Fibroblast of skin of back (primary cell): ENCODE measurements around the gene CCL11.
"Not testable (repeated sequence)": the region's sequence is repeated elsewhere in the genome, so short reads cannot be mapped to it uniquely, and the experiment has no call there.

Experiments
- DNase-seq: peaks from one replicate; pipeline ENCODE4 v3.0.0-alpha.2; 2013

The CCL11 gene

DNA sequence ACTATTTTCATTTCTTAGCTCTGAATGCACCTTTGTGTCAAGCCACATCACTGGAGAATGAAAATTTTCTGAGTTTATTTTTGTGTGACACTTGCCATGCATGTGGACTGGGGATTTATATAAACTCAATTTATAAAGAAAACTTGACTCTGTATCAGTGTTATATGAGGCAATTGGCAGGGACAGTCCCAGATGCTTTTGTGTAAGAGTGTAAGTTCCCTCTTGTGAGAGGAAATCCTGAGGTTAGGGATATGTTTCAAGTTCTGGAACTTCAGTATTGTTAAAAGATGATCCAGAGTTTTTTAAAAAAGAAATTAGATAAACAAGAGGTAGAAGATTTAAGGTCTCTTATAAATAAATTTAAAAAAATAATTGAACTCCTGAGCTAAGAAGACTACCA is 22.8 kb downstream of the CCL11 start:
- DNase-seq: no peak

DNA sequence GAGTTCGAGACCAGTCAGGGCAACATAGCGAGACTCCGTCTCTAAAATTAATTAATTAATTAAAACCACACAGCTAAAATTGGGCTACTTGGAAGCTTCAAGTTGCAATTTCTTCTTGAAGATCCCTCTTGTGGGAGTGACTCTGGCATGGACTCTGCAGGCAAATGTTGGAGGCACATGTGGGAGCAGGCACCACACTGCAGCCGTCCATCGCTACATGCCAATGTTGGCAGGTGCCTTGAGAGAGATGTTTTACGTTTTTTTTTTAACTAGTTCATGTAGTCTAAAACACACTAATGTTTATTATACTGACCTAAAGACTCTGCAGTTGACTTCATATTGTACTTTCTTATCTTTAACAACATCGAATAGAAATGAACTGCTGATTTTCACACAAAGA is 25.7 kb downstream of the CCL11 start:
- DNase-seq: no peak

GRCh38 chr17:34312080-34312479 is 26.5 kb downstream of the CCL11 start:
- peak; percentile 52 for DNase-seq

DNA sequence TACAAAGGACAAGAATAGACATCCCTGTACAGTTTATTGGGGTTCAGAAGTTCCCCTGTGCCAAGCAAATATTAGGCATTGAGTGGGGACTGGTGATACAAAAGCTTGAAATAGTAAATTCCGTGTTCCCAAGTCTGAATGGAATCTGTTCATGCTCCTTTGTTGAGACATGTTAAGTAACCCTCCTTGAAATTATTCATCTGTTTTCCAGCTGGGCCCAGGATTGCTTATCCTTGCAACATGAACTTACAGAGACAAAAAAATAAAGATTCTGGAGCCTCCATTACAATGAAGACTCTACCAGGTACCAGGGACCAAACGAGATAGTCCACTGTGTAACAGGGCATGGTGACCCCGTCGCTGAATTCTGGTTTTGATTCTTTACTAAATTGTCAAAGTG is 27.6 kb downstream of the CCL11 start:
- no peak for DNase-seq

GRCh38 chr17:34314279-34314678 is 28.7 kb downstream of the CCL11 start:
- peak; percentile 23 for DNase-seq

DNA sequence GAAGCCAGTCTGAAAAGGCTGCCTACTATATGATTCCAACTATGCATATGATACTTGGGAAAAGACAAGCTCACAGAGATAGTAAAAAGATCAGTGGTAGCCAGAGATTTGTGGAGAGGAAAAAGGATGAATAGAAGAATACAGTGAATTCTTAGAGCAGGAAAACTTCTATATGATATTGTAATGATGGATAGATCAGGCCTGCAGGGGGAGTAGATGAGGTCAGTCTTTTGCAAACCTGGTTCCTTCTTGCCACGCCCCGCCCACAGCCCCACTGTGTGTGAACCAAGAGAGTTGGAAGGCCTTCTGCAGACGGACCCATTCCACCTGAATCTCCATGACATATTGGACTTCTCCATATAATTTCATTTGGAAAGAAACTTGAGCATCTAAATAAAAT is 32.9 kb downstream of the CCL11 start:
- no peak for DNase-seq

DNA sequence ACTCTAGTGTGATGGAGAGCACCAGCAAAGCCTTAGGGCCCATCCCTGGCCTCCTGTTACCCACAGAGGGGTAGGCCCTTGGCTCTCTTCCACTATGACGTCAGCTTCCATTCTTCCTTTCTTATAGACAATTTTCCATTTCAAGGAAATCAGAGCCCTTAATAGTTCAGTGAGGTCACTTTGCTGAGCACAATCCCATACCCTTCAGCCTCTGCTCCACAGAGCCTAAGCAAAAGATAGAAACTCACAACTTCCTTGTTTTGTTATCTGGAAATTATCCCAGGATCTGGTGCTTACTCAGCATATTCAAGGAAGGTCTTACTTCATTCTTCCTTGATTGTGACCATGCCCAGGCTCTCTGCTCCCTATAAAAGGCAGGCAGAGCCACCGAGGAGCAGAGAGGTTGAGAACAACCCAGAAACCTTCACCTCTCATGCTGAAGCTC is 33.5 kb downstream of the CCL11 start, which contains the start of gene CCL8:
Gene CCL8 (plus strand): TSS at position 397 of the 445 bp plus-strand sequence. CDS start 67 bp downstream, outside the sequence.
- no peak for DNase-seq

DNA sequence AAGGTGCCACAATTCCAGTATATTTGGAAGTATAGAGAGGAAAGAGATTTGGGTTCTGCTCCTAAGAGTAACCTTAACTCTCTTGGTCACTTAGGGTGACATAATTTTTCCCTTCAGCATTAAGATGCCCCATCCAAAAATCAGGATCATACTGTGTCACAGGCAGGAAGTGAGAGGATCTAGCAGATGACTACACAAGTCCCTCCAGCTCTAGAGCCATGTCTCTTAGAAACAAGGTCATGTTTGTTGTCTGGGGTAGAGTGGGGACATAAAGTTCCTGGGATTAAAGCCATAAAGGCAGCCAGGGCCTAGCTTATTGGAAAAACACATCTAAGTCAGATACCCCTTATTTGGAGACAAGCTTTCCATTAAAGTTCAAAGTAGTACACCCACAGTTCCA is 36.4 kb downstream of the CCL11 start:
- no peak for DNase-seq

- not testable (repeated sequence) for DNase-seq
Measured at GRCh38 chr17:34327580-34327979, 42.0 kb downstream of the CCL11 start.

DNA sequence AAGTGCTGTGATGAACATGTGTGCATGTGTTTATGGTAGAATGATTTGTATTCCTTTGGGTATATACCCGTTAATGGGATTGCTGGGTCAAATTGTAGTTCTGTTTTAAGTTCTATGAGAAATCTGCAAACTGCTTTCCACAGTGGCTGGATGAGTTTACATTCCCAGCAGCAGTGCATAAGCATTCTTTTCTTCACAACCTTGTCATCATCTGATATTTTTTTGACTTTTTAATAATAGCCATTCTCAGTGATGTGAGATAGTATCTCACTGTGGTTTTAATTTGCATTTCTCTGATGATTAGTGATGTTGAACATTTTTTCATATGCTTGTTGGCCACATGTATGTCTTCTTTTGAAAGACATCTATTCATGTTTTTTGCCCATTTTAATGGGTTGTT is 52.2 kb downstream of the CCL11 start:
- no peak for DNase-seq
